Transverse colon (tissue), 4 donors: ENCODE data around the gene DHDH. TPM values are rescaled to one million over a fixed set of nuclear protein-coding genes. Genes with fewer than 3 reads are reported as not detected.

Source experiments
- DNase-seq: peaks from one replicate; pipeline ENCODE4 v3.0.0-alpha.2; 2019
- H3K27ac ChIP-seq, 4 donors: fragments of 200-600 bp; sonication (generic); 2 replicates each; pipeline ENCODE4 v1.5.1; 2016 to 2018; ENCODE audit warnings: inconsistent platforms in 4 of 4
- H3K27me3 ChIP-seq: fragments of 200-600 bp; sonication (generic); 2 replicates; pipeline ENCODE4 v1.5.1; 2017; ENCODE audit warnings: inconsistent platforms
- H3K36me3 ChIP-seq, 4 donors: fragments of 200-600 bp; sonication (generic); 2 replicates each; pipeline ENCODE4 v1.5.1; 2017 to 2019; ENCODE audit warnings: inconsistent platforms in 4 of 4
- H3K4me1 ChIP-seq, 4 donors: fragments of 200-600 bp; sonication (generic); 2 replicates each; pipeline ENCODE4 v1.5.1; 2017 to 2020; ENCODE audit warnings: inconsistent platforms in 4 of 4
- H3K4me3 ChIP-seq, 4 donors: fragments of 200-600 bp; sonication (generic); 1 replicate in 1 of 4; 2 replicates in 3 of 4; pipeline versions ENCODE4 v1.5.1 to v1.6.1; 2017 to 2019; ENCODE audit warnings: inconsistent platforms in 4 of 4
- H3K9me3 ChIP-seq, 2 donors: fragments of 200-600 bp; sonication (generic); 2 replicates each; pipeline ENCODE4 v1.5.1; 2017 to 2019; ENCODE audit warnings: inconsistent platforms in 2 of 2
- CTCF ChIP-seq, 5 experiments: fragments of 200-600 bp in 3 of 5; fragments of 450-650 bp in 2 of 5; sonication (generic) in 3 of 5; IDR thresholded peaks; 1 replicate in 2 of 5; 2 replicates in 3 of 5; pipeline ENCODE4 v1.5.1; 2016 to 2017; ENCODE audit warnings: antibody characterized with exemption in 5 of 5, inconsistent platforms in 3 of 5, mild to moderate bottlenecking in 2 of 5, moderate library complexity in 1 of 5
- EP300 ChIP-seq: sonication (generic); formaldehyde crosslinking; IDR thresholded peaks from one replicate; pipeline ENCODE4 v1.6.1; 2017; ENCODE audit warnings: antibody characterized with exemption, low read depth
- POLR2A ChIP-seq: fragments of 450-650 bp; IDR thresholded peaks from one replicate; pipeline ENCODE4 v1.6.1; 2016; ENCODE audit warnings: antibody characterized with exemption, mild to moderate bottlenecking, moderate library complexity
- POLR2AphosphoS5 ChIP-seq, 3 donors: sonication (generic); formaldehyde crosslinking; IDR thresholded peaks; one replicate each; pipeline ENCODE4 v1.6.1; 2016; ENCODE audit warnings: antibody characterized with exemption in 3 of 3
- WGBS, 2 donors: methylation state at CpG; one replicate each; pipeline ENCODE4 v1.1.5; 2018; ENCODE audit warnings: low coverage in 1 of 2; 5-methylcytosine and 5-hydroxymethylcytosine counted together
- in situ Hi-C, 4 donors: fragments of 200-750 bp; cut with MboI; loops; one replicate each; pipeline versions ENCODE4 v1.15.0 to v1.15.1; 2017; ENCODE audit warnings: low sequenced_read_pairs in 3 of 4, low pct_ligation_motif_present in 1 of 4, low pct_unique_long_range_greater_than_20kb in 1 of 4
- intact Hi-C: fragments of 100-400 bp; cut with DNase I; formaldehyde crosslinking; loops from one replicate; pipeline ENCODE4 v1.15.1; 2023; ENCODE audit warnings: low total_unique reads
- total RNA-seq, 4 donors: library from RNA; depleted of rRNA; stranded (reverse); fragments of >200 nt; gene quantifications; one replicate each; pipeline ENCODE4 v1.1.0, GENCODE V29; 2016

Gene DHDH
- total RNA-seq, 4 donors from 2014 or later: 3.4 to 4.9 TPM; not detected in 2

GRCh38 chr19:48985711-48986110 is 52.2 kb downstream of the DHDH start:
- WGBS, 2 donors: 96% methylated on average over 13 of the region's 13 CpGs; no CpG with 5 or more reads in 1 of the 2 donors
- no peaks in the 10 kb centered on the region for H3K27me3 ChIP-seq
- H3K9me3 ChIP-seq: no peaks in the 10 kb centered on the region
- DNase-seq: no peak
- TF ChIP-seq EP300: no peak
- TF ChIP-seq POLR2A: no peak
- no peak for TF ChIP-seq CTCF (IDR thresholded peaks at IDR 0.05)
- TF ChIP-seq POLR2AphosphoS5 (IDR thresholded peaks at IDR 0.05): no peak
- intact Hi-C loops (no loop called here), in situ Hi-C loops (no loop called here)
- peaks cover 0 to 3% (median 1%) of the 10 kb centered on the region in 4 donors for H3K4me1 ChIP-seq
- no peak overlapping the region for H3K4me3 ChIP-seq
- peaks cover 0 to 39% (median 11%) of the 10 kb centered on the region in 4 donors for H3K36me3 ChIP-seq
- H3K27ac ChIP-seq: no peak overlapping the region

GRCh38 chr19:48986211-48986610 is 52.7 kb downstream of the DHDH start:
- DNase-seq: no peak
- Histone ChIP-seq H3K27ac (no peak overlapping the region), H3K27me3 (no peaks in the 10 kb centered on the region), H3K4me3 (no peak overlapping the region), H3K9me3 (no peaks in the 10 kb centered on the region), H3K36me3 (peaks cover 0 to 39% (median 8%) of the 10 kb centered on the region in 4 donors), H3K4me1 (peaks cover 1 to 8% (median 5%) of the 10 kb centered on the region in 4 donors)
- TF ChIP-seq POLR2AphosphoS5 (IDR thresholded peaks at IDR 0.05) (no peak), CTCF (IDR thresholded peaks at IDR 0.05) (no peak), POLR2A (no peak), EP300 (no peak)
- intact Hi-C loops: no loop called here
- in situ Hi-C loops: no loop called here
- WGBS, 2 donors: 100% methylated on average over 1 to 3 of the region's 3 CpGs

- Histone ChIP-seq H3K4me3 (no peak overlapping the region), H3K9me3 (no peaks in the 10 kb centered on the region), H3K36me3 (peaks cover 0 to 32% (median 6%) of the 10 kb centered on the region in 4 donors), H3K27me3 (no peaks in the 10 kb centered on the region), H3K27ac (no peak overlapping the region), H3K4me1 (peaks cover 9 to 19% (median 16%) of the 10 kb centered on the region in 4 donors)
- DNase-seq: no peak
- intact Hi-C loops: no loop called here
- 90 to 100% methylated on average over 2 to 7 of the region's 7 CpGs for WGBS, 2 donors
- in situ Hi-C loops: no loop called here
- TF ChIP-seq POLR2A: no peak
- TF ChIP-seq EP300: no peak
Observed at GRCh38 chr19:48987323-48987722, 53.8 kb downstream of the DHDH start.

- Histone ChIP-seq H3K27me3 (no peaks in the 10 kb centered on the region), H3K4me3 (no peak overlapping the region), H3K36me3 (peaks cover 0 to 27% (median 6%) of the 10 kb centered on the region in 4 donors), H3K27ac (no peak overlapping the region), H3K9me3 (no peaks in the 10 kb centered on the region), H3K4me1 (peaks cover 9 to 20% (median 17%) of the 10 kb centered on the region in 4 donors)
- in situ Hi-C loops: no loop called here
- 78 to 97% methylated on average over 3 to 7 of the region's 7 CpGs for WGBS, 2 donors
- no peak for DNase-seq
- intact Hi-C loops: no loop called here
- TF ChIP-seq POLR2A (no peak), CTCF (IDR thresholded peaks at IDR 0.05) (no peak), EP300 (no peak), POLR2AphosphoS5 (IDR thresholded peaks at IDR 0.05) (no peak)
Observed at GRCh38 chr19:48988286-48988685, 54.8 kb downstream of the DHDH start.

- TF ChIP-seq POLR2AphosphoS5 (IDR thresholded peaks at IDR 0.05): no peak
- TF ChIP-seq EP300: no peak
- no peak for TF ChIP-seq CTCF (IDR thresholded peaks at IDR 0.05)
- TF ChIP-seq POLR2A: no peak
- intact Hi-C loops: no loop called here
- Histone ChIP-seq H3K9me3 (no peaks in the 10 kb centered on the region), H3K27me3 (no peaks in the 10 kb centered on the region), H3K4me3 (no peak overlapping the region), H3K27ac (no peak overlapping the region), H3K36me3 (peaks cover 0 to 27% (median 6%) of the 10 kb centered on the region in 4 donors), H3K4me1 (peaks cover 9 to 21% (median 17%) of the 10 kb centered on the region in 4 donors)
- 90 to 96% methylated on average over 1 to 9 of the region's 9 CpGs for WGBS, 2 donors
- no peak for DNase-seq
- in situ Hi-C loops: no loop called here
Observed at GRCh38 chr19:48988860-48989259, 55.4 kb downstream of the DHDH start.
